Measurements from ENCODE around the gene YTHDF1. TPM values are rescaled to one million over a fixed set of nuclear protein-coding genes. Genes with fewer than 3 reads are reported as not detected.
A peak's percentile ranks its signal among the peaks of the same experiment; 100 is the strongest.

The YTHDF1 gene
- total and polyA plus RNA-seq, 12 donors = 15.3 to 31.6 (median 21.4) TPM

GRCh38 chr20:63186084-63186483, 29.8 kb downstream of the YTHDF1 start:
- Histone ChIP-seq H3K27ac (no peak overlapping the region), H3K36me3 (no peaks in the 10 kb centered on the region), H3K9me3 (peaks cover 0 to 6% (median 0%) of the 10 kb centered on the region in 11 donors), H3K27me3 (peaks cover 0 to 38% (median 23%) of the 10 kb centered on the region in 7 donors), H3K4me3 (no peak overlapping the region), H3K4me1 (no peaks in the 10 kb centered on the region)
- WGBS, 2 donors = 88 to 89% methylated on average over 8 of the region's 8 CpGs
- DNase-seq (no peak), ATAC-seq (no peak)
- intact Hi-C loops (cut with DNase I) = no loop called here
- TF ChIP-seq, protein P1, sequence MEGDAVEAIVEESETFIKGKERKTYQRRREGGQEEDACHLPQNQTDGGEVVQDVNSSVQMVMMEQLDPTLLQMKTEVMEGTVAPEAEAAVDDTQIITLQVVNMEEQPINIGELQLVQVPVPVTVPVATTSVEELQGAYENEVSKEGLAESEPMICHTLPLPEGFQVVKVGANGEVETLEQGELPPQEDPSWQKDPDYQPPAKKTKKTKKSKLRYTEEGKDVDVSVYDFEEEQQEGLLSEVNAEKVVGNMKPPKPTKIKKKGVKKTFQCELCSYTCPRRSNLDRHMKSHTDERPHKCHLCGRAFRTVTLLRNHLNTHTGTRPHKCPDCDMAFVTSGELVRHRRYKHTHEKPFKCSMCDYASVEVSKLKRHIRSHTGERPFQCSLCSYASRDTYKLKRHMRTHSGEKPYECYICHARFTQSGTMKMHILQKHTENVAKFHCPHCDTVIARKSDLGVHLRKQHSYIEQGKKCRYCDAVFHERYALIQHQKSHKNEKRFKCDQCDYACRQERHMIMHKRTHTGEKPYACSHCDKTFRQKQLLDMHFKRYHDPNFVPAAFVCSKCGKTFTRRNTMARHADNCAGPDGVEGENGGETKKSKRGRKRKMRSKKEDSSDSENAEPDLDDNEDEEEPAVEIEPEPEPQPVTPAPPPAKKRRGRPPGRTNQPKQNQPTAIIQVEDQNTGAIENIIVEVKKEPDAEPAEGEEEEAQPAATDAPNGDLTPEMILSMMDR (IDR thresholded peaks at IDR 0.05) = no peak

DNA sequence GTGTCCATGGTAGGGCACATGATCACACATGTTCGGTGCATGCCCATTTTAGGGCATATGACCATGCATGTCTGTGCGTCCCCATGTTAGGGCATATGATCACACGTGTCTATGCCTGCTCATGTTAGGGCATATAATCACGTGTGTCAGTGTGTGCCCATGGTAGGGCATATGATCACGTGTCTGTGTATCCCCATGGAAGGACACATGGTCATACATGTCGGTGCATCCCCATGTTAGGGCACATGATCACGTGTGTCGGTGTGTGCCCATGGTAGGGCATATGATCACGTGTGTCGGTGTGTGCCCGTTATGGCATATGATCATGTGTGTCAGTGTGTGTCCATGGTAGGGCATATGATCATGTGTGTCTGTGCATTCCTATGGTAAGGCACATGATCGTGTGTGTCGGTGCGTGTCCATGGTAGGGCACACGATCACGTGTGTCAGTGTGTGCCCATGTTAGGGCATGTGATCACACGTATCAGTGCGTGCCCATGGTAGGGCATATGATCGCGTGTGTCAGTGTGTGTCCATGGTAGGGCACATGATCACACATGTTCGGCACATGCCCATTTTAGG, 30.6 kb downstream of the YTHDF1 start:
- ATAC-seq (no peak), DNase-seq (no peak)
- Histone ChIP-seq H3K27ac (no peak overlapping the region), H3K27me3 (peaks cover 5 to 46% (median 30%) of the 10 kb centered on the region in 7 donors), H3K36me3 (no peaks in the 10 kb centered on the region), H3K4me1 (no peaks in the 10 kb centered on the region), H3K9me3 (peaks cover 0 to 6% (median 0%) of the 10 kb centered on the region in 11 donors), H3K4me3 (no peak overlapping the region)
- TF ChIP-seq, protein P1 (IDR thresholded peaks at IDR 0.05) = no peak
- intact Hi-C loops (cut with DNase I) = no loop called here
- 92 to 96% methylated on average over 21 of the region's 21 CpGs for WGBS, 2 donors

DNA sequence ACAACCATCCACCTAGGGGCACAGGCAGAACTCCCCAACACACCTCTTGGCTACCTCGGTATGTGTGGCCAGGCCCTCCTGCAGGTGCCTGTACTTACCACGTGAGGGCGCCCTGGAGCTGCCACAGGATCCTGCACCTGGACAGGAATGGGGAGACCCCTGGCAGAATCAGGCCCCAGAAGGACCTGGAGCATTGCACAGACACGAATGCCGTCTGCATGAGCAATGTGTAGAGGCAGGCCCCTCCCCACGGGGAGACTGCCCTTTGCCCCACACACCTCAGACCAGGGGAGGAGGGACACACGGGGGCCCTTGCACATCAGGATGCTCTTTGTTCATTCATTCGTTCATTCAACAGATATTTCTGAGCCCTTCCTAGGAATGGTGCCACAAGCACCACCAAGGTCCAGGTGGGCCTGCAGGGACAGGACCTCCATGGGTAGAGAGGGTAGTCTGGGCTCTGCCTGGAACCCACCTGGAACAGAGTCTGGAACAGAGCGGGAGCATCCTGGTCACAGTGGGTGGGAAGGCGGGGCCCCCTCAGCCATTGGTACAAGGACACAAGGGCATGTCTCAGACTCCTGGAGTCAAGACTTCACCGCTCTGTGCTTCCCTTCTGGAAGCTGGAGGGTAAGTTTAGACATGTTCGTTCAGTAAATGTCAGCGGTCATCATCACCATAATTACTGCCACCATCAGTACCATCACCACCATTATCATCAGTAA, 32.3 kb downstream of the YTHDF1 start:
- peak in 1 of 2 donors; percentile 22 for DNase-seq
- peak in 4 of 8 donors; percentile 17 to 43 (median 35) for ATAC-seq
- Histone ChIP-seq H3K4me3 (no peak overlapping the region), H3K27ac (no peak overlapping the region), H3K27me3 (peaks cover 19 to 61% (median 46%) of the 10 kb centered on the region in 7 donors), H3K36me3 (no peaks in the 10 kb centered on the region), H3K9me3 (peaks cover 0 to 6% (median 0%) of the 10 kb centered on the region in 11 donors), H3K4me1 (peaks cover 6 to 9% (median 7%) of the 10 kb centered on the region in 9 donors)
- intact Hi-C loops (cut with DNase I) = loop anchor here in 1 of 10 donors (5.0 kb wide), 1 partner anchor 126 kb away; no protein-coding TSS in a partner anchor
- WGBS, 2 donors = 50 to 52% methylated on average over 13 of the region's 13 CpGs
- TF ChIP-seq, protein P1 (IDR thresholded peaks at IDR 0.05) = peak; percentile 21 to 89 (median 67)

DNA sequence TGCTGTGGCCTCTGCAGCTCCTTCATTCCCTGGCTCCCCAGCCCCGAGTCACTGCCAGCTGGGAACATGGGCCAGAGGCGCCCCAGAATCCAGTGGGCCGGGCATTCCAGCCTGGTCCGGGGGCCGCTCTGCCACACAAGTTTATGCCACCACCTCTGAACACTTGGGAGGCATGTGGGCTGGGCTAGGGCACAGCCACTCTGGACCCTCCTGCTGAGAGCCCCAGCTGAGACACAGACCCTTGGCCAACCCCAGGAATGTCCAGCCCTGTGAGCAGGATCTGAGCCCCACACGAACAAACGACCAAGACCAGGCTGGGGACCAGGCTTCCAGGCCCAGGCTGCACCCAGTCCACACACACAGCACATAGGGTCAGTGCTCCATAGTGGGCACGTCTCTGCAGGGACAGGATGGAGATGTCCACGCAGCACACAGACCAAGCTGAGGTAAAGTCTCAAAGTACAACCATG, 33.0 kb downstream of the YTHDF1 start:
- no peaks in the 10 kb centered on the region for H3K36me3 ChIP-seq
- ATAC-seq = peak in 1 of 8 donors; percentile 22
- no peak for DNase-seq
- TF ChIP-seq, protein P1 (IDR thresholded peaks at IDR 0.05) = no peak
- no peak overlapping the region for H3K4me3 ChIP-seq
- peaks cover 11 to 14% (median 12%) of the 10 kb centered on the region in 9 donors for H3K4me1 ChIP-seq
- intact Hi-C loops (cut with DNase I) = loop anchor here in 1 of 10 donors (5.0 kb wide), 1 partner anchor 126 kb away; no protein-coding TSS in a partner anchor
- peaks cover 24 to 67% (median 52%) of the 10 kb centered on the region in 7 donors for H3K27me3 ChIP-seq
- H3K27ac ChIP-seq = no peak overlapping the region
- peaks cover 0 to 6% (median 0%) of the 10 kb centered on the region in 11 donors for H3K9me3 ChIP-seq
- 55 to 61% methylated on average over 9 of the region's 9 CpGs for WGBS, 2 donors
